Fibroblast of skin of left biceps (primary cell): Measurements from ENCODE around the gene EHF.
A peak's percentile ranks its signal among the peaks of the same experiment; 100 is the strongest.

Source experiments
- DNase-seq, 2 experiments: peaks; one replicate each; pipeline ENCODE4 v3.0.0-alpha.2; 2013; ENCODE audit warnings: low read depth in 2 of 2

The EHF gene

GRCh38 chr11:34644669-34645406 is 23.9 kb downstream of the EHF start:
- peak in 1 of 2 experiments; percentile 19 for DNase-seq

GRCh38 chr11:34646431-34646830 is 25.5 kb downstream of the EHF start:
- DNase-seq: no peak

- DNase-seq: no peak
These were observed 26.2 kb downstream of the EHF start for GRCh38 chr11:34647131-34647530.

- no peak for DNase-seq
These were observed 26.6 kb downstream of the EHF start for GRCh38 chr11:34647532-34647931.

- DNase-seq: no peak
These were observed 27.1 kb downstream of the EHF start for GRCh38 chr11:34648036-34648435.

- no peak for DNase-seq
These were observed 28.7 kb downstream of the EHF start for GRCh38 chr11:34649597-34649996.

- no peak for DNase-seq
These were observed 29.6 kb downstream of the EHF start for GRCh38 chr11:34650528-34650927.

GRCh38 chr11:34651551-34651950 is 30.7 kb downstream of the EHF start:
- no peak for DNase-seq

- DNase-seq: no peak
These were observed 31.5 kb downstream of the EHF start for GRCh38 chr11:34652191-34652973.

GRCh38 chr11:34653031-34653430 is 32.1 kb downstream of the EHF start:
- DNase-seq: no peak

GRCh38 chr11:34653851-34654482 is 33.1 kb downstream of the EHF start:
- DNase-seq: peak in 1 of 2 experiments; percentile 21

- DNase-seq: no peak
These were observed 33.8 kb downstream of the EHF start for GRCh38 chr11:34654483-34655334.

- no peak for DNase-seq
These were observed 34.6 kb downstream of the EHF start for GRCh38 chr11:34655335-34656008.

- DNase-seq: no peak
These were observed 35.3 kb downstream of the EHF start for GRCh38 chr11:34656062-34656720.

GRCh38 chr11:34658071-34659015 is 37.5 kb downstream of the EHF start:
- DNase-seq: no peak

- DNase-seq: no peak
These were observed 38.3 kb downstream of the EHF start for GRCh38 chr11:34659096-34659733.

GRCh38 chr11:34665077-34665835 is 44.4 kb downstream of the EHF start:
- DNase-seq: no peak
